GM19240 (cell line): Measurements from ENCODE around the gene KCNQ1.

Source experiments
- DNase-seq: peaks from one replicate; pipeline ENCODE4 v3.0.0; 2011; ENCODE audit warnings: low spot score; ENCODE audit not compliant: insufficient read length

The KCNQ1 gene

DNA sequence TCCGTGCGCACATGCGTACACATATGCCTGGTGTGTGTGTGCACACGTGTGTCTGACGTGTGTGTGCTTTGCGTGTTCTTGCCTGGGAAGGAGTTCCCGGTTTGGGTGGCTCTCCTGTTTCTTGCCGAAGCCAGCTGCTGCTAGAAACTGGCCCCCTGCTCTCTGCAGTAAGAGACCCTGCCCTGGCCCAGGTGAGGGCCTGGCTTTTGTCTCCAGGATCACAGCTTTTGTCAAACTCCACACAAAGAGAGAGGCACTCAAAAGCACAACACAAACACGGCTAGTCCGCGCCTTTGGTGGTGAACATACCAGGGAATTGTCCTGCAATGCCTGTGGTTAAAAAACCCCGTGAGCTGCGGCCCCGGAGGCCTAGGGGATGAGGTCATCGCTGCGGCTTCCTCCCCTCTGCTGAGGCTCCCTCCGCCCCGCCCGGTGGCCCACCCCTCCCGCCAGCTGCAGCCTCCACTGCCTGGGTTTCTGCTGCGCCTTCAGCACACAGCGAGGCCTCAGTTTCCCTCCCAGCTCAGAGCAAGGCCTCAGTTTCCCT is 88.9 kb downstream of the KCNQ1 start:
- DNase-seq, result no peak

DNA sequence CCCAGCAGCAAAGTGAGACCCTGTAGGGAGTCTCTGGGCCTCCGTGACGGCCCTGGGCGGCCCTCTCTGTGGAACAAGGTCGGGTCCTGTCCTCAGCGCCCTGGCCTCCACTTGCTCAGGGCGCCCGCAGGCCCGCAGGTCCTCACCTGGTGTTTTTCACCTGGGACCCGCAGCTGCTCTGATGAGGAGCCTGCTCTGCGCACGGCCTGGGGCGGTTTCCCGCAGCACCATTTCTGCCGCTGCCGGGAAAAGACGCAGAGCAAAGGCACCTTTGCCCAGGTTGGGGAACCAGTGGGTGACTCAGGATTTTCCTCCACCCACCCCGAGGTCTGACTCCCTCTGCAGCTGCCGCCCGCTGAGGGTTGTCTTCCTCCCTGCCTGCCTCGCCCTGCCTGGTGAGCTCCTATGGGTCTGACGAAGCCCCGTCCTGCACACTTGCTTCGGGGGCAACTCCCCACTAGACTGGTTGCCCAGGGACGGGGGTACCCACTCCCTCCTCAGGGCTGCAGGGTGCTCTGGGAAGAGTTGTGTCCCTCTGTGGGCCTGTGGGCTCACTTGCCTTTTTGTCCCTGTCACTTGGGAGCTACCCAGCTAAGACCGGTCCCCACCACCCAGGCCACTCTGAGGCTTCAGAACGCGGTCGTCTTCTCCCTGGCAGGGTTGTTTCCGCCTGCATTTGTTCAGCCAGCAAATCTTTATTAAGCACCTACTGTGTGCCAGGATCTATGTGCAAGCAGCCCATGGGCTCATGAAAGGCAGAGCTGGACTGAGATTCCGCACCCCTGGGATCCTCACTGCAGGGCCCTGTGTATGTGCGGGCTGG is 89.5 kb downstream of the KCNQ1 start:
- no peak for DNase-seq

DNA sequence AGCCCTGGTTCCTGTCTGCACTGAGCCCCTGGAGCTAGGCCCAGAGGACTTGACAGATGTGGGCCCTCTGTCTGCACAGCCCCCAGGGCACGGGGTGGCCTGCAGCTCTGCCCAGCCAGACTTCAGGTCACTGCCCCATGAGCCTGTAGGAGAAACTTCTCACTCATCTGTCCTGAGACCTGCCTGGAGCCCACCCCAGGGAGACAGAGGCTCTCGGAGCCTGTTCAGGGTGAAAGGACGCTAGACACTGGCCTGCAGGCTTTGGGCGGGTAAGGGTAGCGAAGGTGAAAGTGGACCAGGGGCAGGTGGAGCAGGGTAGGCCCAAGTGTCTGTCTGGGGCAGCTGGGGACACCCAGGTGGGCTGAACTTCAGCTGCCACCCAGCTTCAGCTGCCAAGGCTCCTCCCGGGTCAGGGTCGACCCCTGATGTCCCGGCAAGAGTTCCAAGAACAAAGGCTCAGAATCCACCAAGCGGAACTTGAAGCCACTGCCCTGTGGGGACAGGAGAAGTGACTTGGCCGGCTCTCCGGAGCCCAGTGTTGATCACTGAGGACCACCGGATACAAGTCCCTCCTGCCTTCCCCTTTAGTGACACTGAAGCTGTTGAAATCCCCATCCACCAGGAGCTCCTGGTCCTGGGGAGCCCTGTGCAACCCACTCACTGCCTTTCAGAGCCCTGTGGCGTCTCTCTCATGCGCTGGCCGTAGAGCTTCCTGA is 90.3 kb downstream of the KCNQ1 start:
- DNase-seq, result no peak

DNA sequence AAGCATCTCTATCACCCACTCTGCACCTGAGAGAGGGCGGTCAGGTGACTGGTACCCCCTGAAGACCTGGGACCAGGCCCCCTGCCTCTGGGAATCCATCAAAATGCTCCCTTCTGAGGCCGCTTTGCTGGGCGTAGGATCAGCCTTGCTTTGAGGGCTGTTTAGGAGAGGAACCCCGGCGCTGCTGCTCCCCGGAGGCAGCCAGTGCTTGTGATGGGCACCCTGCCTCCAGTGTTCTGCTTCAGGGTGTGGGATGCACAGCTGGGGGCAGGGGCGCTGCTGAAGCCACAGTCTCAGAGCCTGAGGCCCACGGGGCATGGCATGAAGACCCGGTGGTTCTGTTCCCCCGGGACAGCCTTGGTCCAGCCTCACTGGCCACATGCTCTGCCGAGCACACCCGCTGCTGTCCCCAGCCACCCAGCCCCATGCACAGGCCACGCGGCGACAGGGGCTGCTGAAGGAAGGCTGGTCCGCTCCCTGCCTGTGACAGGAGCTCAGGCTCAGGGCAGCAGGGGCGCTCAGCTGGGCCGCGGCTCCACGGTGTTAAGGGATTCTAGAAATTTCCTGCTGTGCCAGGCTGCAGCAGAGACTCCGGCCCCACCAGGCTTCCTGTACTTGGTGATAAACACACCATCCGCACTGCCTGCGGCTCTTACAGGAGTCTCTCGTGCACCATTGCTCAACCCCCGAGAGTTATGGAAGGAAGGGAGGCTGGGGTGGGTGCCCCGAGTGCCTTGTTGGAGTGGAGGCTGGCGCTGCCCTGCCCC is 91.0 kb downstream of the KCNQ1 start:
- no peak for DNase-seq

DNA sequence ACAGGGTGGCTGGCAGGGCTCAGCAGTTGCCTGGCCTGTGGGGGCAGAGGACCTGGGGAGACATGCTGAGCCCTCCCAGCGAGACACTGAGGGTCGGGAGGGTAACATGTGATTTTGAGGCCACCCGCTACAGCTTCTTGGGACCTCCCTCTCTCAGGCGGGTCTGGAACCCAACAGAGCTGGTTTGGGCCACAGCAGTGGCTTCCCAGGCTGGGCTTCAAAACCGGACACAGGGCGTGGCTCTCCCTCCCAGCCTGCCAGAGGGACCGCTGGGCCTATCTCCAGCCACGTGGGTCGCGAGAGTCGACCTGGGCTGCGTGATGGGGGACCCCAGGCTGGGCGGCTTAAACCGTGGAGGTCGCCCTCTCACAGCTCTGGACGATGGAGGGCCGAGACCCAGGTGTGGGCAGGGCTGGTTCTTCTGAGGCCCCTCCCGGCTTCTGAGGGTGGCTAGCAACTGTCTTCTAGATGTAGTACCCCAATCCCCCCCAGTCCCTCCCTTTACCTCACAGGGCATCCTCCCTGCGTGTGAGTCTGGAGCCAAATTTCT is 91.7 kb downstream of the KCNQ1 start:
- DNase-seq, result no peak

DNA sequence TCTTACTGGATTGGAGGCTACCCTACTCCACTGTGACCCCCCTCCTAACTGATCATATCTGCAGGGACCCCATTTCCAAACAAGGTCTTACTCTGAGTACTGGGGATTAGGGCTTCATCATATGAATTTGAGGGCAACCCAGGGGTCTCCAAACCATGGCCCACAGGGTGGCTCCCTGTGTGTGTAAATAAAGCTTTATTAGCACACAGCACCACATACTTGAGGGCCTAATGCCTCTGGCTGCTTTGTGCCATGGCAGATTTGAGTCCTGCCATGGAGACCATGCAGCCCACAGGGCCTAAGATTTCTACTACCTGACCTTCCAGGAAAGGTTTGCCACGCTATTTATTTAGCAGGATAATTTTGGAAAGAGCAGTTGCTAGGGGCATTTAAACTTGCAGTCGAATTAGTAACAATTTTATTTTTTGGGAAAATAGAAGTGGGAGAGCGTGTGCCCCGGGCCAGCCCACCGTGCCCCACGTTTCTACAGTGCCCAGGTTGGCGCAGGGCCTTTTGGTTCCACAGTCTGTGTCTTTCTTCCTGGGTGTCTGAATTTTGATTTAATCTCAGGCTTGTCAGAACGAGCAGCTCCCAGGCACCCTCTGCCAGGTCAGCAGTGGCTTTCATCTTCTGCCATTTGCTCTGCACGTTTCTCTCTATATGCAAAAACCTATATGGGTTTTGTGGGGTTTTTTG is 92.3 kb downstream of the KCNQ1 start:
- DNase-seq, result no peak

DNA sequence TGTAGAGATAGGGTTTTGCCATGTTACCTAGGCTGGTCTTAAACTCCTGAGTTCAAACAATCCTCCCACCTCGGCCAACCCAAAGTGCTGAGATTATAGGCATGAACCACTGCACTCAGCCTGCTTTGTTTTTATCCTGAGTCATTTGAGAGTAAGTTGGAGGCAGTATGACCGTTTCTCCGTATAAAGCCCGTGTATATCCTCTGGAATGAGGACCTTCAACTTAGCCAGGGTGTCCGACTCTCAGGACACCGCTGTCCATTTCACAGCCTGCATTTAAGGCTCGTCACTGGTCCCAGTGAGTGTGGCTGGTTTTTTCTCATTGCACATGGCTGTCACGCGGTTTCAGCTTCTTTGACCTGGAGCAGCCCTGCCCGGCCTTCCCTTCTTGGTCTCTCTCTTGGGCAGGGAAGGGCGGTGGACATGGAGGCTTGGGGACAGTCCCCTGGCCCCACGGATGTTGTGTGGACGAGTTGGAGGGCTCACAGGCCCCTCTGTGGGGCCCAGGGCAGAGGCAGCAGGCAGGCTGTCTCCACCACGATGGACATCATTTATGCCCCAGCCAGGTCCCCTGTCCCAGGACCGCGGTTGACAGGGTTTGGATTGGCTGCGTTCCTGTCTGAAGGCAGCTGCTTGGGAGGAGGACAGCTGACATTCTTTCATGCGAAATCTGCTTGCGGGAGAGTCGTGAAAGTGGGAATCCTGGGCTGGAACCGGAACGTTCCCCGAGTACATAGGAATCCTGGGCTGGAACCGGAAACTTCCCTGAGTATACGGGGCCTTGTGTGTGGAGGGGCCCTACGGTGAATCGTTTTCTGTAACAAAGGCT is 93.3 kb downstream of the KCNQ1 start:
- DNase-seq, result no peak

DNA sequence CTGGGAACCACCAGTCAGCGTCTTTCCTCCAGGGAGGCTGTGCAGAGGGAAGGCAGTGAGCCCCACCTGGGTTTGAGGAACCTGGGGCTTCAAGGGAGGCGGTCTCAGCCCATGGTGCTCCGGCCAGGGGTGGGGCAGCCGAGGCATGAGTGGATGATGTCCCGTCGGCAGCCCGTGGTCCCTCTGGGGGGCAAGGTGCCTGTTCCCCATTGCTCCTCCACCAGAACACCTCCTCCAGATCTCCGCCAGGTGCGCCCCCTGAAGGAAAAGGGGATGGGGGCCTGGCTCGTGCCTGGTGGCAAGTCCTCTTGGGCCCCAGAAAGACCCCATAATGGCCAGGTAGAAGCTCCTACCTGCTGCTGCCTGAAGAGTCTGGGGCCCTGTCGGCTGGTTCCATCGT is 94.1 kb downstream of the KCNQ1 start:
- DNase-seq, result no peak

DNA sequence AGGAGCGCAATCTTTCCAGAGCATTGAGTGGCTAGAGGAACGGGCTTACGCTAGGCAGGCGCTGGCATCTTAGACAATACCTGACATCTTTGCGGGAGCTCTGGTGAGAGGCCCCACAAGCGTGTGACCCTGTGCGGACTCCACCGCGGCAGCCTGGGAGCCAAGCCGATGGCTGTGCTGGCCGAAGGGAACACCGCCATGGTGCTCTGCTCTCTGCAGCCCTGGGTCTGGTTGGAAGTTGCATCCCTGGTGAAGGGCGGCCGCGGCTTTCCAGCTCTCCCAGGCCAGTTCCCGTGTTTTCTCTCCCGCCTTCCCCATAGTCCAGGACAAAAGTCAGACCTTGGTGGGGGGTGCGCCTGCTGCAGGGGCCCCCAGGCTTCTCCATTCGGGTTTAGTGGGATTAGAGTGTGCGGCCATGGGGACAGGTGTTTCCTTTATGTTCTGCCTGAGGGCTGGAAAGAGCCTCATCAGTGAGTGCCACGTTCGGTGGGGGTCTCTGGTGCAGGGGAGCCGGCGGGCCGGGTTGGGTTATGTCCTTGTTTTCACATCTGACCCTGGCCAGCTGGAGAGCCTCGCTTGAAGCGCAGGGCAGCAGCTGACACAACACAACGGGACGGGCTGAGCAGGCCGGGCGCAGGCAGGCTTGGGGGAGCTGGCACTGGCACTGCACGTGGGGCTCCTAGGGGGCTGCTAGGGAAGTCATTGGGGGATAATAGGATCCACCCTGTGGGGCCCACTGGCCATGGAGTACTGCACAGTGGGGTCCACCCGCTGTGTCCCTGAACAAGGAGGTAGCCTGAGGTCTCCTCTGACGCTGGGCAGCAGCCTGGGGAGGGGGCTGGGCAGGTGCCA is 94.8 kb downstream of the KCNQ1 start:
- DNase-seq, result no peak

DNA sequence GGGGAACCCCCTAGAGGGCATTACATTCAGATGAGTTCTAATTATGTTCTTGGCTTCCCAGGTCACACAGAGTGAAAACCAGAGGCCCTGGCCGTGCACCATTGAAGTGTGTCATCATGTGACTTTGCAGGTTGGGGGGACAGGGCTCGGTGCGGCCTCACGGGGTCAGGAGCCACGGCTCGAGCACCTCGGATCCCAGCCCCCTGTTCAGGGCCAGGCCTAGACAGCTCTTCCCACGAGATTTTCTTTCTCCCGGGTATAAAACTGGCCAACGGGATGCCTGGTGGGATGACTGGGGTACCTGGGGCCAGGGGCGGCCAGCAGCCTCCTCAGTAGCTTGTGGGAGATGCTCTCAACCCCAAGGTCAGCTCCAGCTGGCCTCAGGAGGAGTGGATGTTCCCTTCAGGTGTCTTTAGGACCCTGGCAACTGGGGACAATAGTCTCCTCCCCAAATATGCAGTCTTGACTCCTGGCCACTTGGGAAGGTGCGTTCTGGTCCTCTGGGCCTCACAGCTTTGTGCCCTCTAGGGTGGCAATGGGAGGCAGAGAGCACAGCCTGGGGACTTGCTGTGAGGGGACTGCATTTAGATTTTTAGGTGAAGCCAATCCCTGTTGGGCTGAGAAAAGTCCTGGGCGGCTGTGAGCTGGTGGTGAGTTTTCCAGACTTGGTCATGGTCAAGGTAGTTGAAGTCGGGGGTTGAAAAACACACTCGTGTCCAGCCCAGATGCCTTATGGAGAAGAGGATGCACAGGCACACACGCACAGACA is 95.6 kb downstream of the KCNQ1 start:
- DNase-seq, result no peak

DNA sequence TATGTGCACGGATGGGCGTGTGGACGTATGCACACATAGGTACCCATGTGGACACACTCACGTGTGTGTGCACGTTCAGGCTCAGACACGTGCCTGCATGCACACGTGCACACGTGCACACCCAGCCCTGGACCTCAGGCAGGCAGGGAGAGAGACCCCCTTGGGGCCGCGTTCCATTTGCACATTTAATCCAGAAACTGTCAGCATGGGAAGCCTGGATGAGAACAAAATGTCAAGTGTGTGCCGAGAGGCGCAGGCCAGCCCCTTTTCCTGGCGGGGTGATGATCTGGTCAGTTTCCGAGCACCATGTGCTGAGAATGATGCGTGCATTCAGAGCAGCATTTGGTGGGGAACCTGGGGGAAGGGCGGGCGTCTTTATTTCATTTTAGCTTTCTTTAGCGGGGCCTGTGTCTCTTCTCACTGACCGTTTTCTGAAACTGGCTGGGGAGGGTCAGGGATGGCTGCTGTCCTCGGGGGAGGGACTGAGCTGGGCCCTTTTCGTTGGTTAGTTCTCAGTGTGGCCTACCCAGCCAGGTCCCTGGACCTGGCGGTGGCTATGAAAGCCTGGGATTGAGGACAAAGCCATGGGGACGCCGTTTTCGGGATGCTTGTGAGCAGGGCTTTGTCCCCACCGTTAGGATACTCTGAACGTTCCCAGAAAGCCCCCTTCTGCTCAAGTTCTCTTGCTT is 96.3 kb downstream of the KCNQ1 start:
- DNase-seq, result no peak

DNA sequence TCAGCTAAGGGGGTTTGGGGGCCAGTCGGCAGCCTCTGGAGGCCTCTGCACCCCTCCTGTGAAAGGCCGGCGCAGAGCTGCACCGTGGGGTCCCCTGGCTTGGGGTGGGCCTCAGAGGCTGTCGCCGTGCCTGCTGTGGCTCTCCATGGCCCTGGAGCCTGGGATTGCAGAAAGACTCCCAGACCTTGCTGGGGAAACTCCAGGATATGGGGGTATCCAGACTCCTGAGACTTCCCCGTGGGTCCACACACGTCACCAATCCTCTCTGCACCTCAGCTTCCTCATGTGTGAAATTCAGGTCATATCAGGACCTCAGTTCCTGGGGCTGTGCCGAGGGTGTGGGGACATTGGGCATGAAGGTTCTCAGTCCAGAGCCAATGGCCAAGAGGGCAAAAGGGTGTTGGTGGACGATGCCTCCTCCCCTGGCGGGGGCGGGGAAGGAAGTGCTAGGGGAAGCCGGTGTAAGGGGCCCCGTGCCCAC is 97.1 kb downstream of the KCNQ1 start:
- DNase-seq, result no peak

DNA sequence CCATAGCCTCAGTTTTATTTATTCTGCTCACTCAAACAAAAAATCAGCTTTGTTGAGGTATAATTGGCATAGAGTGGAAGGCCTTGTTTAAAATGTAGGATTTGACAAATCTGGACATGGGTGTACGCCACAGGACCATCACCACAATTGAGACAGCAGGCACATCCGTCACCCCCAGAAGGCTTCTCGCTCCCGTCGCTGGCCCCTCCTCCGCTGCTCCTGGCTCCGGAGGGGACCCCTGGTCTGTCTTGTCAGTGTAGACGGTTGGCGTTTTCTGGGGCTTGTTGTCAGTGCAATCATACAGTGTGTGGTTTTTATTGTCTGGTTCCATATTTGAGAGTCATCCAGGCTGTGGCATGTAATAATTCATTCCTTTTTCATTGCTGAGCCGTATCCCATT is 97.6 kb downstream of the KCNQ1 start:
- no peak for DNase-seq

DNA sequence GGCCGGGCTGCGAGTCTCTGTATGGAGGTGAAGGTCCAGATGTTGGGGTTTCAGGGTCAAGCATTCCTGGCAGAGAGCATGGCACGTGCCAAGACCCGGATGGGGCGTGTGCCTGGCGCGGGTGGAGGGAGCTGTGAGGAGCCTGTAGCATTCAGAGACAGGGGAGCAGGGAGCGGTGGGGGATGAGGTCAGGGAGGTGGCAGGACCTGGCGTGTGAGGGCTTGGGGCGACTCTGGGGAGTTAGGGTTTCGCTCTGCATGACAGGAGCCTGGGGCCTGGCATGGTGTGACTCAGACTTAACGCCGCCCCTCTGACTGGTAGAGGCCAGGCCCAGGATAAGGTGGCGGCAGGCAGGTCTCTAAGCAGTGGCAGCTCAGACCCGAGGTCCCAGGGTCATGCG is 103.0 kb downstream of the KCNQ1 start:
- DNase-seq, result no peak

DNA sequence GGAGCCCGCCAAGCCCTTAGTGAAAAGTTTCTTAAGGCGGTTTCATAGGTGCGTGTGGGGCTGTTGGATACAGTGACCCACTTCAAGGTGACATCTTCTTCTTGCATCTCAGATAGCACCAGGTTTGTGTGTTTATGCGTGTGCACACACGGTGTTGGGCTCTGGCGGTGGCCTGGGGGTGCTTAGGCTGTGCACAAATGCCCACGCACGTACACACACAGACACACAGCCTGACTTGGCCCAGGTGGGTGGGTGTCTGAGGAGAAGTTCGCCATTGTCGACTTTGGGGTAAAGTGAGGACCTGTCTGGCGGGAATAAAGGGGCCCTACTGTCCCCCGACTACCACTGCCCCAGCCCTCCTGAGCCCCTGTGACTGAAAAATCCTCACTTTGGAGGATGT is 103.8 kb downstream of the KCNQ1 start:
- no peak for DNase-seq

DNA sequence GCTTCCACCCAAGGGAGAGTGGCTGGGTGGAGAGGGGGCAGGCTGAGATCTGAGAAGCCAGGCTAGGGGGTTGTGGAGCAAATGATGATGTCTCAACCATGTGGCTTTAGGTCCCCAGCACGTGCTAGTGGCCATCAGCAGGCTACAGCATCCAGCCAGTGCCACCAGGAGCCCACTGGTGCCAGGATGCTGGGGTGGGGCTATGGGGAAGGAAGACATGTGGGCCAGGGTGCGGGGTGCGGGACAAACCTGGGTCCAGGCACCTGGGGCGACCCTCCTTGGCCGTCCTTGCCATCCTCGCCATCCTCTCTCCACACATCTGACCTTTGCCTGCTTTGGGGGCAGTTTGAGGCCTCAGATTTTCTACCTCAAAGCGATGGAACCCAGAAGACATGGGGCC is 104.3 kb downstream of the KCNQ1 start:
- no peak for DNase-seq

DNA sequence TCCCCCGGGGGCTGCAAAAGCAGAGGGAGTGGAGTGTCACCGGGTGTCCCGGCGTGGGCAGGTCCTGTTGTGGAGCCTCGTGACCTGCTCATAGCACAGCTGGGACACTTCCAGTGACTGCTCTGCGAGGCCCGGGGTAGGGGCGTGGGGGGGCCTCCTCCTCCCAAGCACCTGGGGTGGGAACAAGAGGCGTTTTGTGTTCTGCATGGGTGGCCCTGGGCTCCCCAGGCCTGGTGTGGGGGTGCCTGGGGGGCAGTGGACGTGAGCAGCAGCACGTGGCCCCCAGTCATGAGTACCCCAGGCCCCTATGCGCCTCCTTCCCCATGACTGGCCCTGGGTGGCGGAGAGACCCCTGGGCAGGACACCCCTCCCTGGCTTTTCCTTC is 104.7 kb downstream of the KCNQ1 start:
- no peak for DNase-seq
